ENCODE data around the gene STAMBP.
"Not testable (repeated sequence)": the region's sequence is repeated elsewhere in the genome, so short reads cannot be mapped to it uniquely, and the experiment has no call there.

Gene STAMBP

DNA sequence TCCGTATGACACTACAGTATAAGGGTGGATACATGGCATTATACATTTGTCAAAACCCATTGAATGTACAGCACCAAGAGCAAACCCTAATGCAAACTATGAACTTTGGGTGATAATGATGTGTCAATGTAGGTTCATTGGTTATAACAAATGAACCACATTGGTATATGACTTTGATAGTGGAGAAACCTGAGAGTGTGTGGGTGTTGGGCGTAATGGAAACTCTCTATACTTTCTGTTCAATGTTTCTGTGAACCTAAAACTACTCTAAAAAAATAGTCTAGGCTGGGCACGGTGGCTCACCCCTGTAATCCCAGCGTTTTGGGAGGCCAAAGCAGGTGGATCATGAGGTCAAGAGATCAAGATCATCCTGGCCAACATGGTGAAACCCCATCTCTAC, 57.6 kb downstream of the STAMBP start:
- no peak for DNase-seq (ENCODE audit: low read depth)
- no peak overlapping the region for H3K4me3 ChIP-seq (ENCODE audit: low read depth, low read length)
- TF ChIP-seq, protein P1, sequence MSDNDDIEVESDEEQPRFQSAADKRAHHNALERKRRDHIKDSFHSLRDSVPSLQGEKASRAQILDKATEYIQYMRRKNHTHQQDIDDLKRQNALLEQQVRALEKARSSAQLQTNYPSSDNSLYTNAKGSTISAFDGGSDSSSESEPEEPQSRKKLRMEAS (IDR thresholded peaks at IDR 0.05; ENCODE audit: low read depth, low read length) = no peak
- no peak for TF ChIP-seq POLR2A (IDR thresholded peaks at IDR 0.05; ENCODE audit: extremely low read depth, insufficient read length)
- TF ChIP-seq MYC (IDR thresholded peaks at IDR 0.05; ENCODE audit: low read depth, low read length) = no peak
- TF ChIP-seq, protein P2, sequence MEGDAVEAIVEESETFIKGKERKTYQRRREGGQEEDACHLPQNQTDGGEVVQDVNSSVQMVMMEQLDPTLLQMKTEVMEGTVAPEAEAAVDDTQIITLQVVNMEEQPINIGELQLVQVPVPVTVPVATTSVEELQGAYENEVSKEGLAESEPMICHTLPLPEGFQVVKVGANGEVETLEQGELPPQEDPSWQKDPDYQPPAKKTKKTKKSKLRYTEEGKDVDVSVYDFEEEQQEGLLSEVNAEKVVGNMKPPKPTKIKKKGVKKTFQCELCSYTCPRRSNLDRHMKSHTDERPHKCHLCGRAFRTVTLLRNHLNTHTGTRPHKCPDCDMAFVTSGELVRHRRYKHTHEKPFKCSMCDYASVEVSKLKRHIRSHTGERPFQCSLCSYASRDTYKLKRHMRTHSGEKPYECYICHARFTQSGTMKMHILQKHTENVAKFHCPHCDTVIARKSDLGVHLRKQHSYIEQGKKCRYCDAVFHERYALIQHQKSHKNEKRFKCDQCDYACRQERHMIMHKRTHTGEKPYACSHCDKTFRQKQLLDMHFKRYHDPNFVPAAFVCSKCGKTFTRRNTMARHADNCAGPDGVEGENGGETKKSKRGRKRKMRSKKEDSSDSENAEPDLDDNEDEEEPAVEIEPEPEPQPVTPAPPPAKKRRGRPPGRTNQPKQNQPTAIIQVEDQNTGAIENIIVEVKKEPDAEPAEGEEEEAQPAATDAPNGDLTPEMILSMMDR (IDR thresholded peaks at IDR 0.05; ENCODE audit: low read depth, low read length) = no peak

DNA sequence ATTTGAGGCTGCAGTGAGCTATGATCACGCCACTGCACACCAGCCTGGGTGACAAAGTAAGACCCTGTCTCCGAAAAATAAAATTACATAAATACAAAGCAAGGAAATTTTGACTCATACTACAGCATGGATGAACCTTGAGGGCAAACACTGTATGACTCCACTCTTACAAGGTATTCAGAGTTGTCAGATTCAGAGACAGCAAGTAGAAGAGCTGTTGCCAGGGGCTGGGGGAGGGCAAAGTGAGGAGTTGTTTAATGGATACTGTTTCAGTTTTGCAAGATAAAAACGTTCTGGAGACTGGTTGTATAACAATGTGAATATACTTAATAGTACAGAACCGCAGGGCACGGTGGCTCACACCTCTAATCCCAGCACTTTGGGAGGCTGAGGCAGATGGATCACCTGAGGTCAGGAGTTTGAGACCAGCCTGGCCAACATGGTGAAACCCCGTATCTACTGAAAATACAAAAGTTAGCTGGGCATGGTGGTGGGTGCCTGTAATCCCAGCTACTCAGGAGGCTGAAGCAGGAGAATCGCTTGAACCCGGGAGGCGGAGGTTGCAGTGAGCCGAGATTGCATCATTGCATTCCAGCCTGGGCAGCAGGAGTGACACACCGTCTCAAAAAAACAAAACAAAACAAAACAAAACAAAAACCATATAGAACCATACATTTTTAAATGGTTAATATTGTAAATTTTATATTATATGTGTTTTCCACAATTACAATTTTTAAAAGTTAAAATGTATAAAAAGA, 59.0 kb downstream of the STAMBP start:
- not testable (repeated sequence) for DNase-seq (ENCODE audit: low read depth); H3K4me3 ChIP-seq (ENCODE audit: low read depth, low read length)

DNA sequence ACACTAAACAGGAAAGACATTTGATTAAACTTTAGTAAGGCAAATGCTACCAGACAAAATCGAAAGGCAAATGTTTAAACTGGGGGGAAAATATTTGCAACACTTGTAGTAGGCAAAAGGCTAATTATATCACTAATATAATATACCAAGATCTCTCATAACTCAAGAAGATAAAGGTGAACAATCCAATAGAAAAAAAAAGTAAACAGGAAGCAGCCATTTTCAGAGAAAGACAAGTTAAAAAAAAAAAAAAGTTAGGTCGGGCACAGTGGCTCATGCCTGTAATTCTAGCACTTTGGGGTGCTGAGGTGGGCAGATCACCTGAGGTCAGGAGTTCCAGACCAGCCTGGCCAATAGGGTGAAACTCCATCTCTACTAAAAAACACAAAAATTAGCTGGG, 59.6 kb downstream of the STAMBP start:
- TF ChIP-seq, protein P2 (IDR thresholded peaks at IDR 0.05; ENCODE audit: low read depth, low read length) = no peak
- TF ChIP-seq POLR2A (IDR thresholded peaks at IDR 0.05; ENCODE audit: extremely low read depth, insufficient read length) = no peak
- TF ChIP-seq, protein P1 (IDR thresholded peaks at IDR 0.05; ENCODE audit: low read depth, low read length) = no peak
- no peak for TF ChIP-seq MYC (IDR thresholded peaks at IDR 0.05; ENCODE audit: low read depth, low read length)
- H3K4me3 ChIP-seq (ENCODE audit: low read depth, low read length) = no peak overlapping the region
- DNase-seq (ENCODE audit: low read depth) = no peak

DNA sequence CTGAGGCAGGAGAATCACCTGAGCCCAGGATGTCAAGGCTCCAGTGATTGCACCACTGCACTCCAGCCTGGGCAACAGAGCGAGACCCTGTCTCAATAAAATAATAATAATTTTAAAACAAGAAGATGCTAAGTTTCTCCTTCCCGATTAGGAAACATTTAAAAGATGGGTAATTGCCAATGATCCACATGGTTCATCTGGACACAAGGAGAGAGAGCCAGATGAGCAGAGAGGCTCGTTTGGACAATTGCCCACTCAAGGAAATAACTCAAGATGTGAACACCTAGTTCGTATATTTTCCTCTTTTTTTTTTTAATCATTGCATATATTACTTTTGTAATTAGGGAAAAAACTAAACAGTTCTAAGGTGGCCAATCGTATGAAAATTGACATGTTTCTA, 60.4 kb downstream of the STAMBP start:
- TF ChIP-seq, protein P1 (IDR thresholded peaks at IDR 0.05; ENCODE audit: low read depth, low read length) = no peak
- TF ChIP-seq, protein P2 (IDR thresholded peaks at IDR 0.05; ENCODE audit: low read depth, low read length) = no peak
- TF ChIP-seq MYC (IDR thresholded peaks at IDR 0.05; ENCODE audit: low read depth, low read length) (no peak), POLR2A (IDR thresholded peaks at IDR 0.05; ENCODE audit: extremely low read depth, insufficient read length) (no peak)
- DNase-seq (ENCODE audit: low read depth) = no peak
- H3K4me3 ChIP-seq (ENCODE audit: low read depth, low read length) = no peak overlapping the region

DNA sequence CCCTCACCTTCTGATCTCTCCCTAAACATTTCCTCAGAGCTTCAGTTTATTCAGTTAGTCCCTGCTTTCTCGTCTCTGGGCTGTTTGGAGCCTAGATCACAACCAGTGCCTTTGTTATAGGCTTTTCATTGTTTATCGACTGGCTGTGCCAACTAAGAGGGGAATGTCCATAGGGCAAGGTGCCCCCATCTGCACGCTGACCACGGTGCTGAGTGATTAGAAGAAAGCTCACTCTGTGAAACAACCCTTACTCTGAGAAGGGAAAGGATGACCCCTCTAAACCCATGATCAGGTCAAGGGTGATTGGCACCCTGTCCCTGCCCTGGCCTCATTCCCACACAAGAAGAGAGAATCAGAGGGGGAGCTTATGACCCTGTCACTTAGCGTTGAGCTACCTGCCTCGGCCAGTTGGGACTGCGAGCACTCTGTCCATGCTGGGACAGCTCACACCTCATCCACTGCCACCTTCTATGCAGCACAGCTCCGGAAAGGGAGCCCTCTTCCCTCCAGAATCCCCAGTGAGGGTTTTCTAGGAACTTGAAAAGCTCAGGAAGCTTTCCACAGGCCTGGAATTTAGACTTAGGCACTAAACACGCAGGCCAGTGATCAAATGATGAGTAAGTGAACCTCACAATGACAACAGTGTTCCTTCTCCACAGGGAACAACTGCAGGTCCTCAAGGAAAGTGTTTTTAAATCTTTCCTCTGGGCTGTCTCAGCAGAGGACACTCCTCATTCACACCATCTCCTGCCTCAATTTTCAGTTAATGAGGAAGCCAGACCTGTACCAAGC, 61.7 kb downstream of the STAMBP start:
- TF ChIP-seq, protein P2 (IDR thresholded peaks at IDR 0.05; ENCODE audit: low read depth, low read length) = no peak
- TF ChIP-seq, protein P1 (IDR thresholded peaks at IDR 0.05; ENCODE audit: low read depth, low read length) = no peak
- DNase-seq (ENCODE audit: low read depth) = no peak
- H3K4me3 ChIP-seq (ENCODE audit: low read depth, low read length) = no peak overlapping the region

DNA sequence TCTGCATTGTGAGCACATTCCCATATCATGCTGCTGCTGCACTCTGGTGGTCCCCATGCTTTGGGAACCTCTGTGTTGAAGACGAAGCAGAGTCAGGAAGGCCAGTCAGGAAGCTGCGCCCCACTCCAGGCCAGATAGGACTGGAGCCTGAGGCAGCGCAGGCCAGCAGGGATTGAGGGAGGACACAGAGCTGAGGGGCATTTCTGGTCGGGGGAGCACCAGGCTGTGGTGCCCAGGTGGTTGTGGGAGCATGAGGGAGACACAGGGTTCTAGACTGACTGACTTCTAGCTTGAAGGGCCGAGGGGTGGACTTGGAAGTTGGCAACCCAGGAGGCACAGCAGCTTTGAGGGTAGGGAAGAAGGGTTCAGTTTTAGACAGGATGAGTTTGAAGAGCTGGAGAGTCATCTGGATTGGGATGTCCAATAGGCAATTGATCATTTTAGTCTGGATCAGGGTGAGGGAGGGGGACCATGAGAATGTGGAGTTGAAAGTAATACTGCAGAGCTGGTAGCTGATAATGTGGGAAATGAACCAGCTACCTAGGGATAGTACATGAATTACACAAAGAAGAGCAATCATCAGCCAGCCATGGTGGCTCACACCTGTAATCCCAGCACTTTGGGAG, 62.6 kb downstream of the STAMBP start:
- TF ChIP-seq, protein P1 (IDR thresholded peaks at IDR 0.05; ENCODE audit: low read depth, low read length) = no peak
- TF ChIP-seq POLR2A (IDR thresholded peaks at IDR 0.05; ENCODE audit: extremely low read depth, insufficient read length) = no peak
- no peak for TF ChIP-seq MYC (IDR thresholded peaks at IDR 0.05; ENCODE audit: low read depth, low read length)
- TF ChIP-seq, protein P2 (IDR thresholded peaks at IDR 0.05; ENCODE audit: low read depth, low read length) = no peak
- DNase-seq (ENCODE audit: low read depth) = no peak
- no peak overlapping the region for H3K4me3 ChIP-seq (ENCODE audit: low read depth, low read length)

Measured in NB4 (cell line).